GM12891 (cell line): ENCODE results near the gene ZCCHC24.

Experiments used
- PAX5 ChIP-seq: IDR thresholded peaks from 2 replicates; pipeline ENCODE4 v1.6.1; 2011; ENCODE audit warnings: low read length, moderate library complexity, mild to moderate bottlenecking; ENCODE audit not compliant: insufficient read depth, severe bottlenecking
- POLR2A ChIP-seq: IDR thresholded peaks from 2 replicates; pipeline ENCODE4 v1.6.1; 2011; ENCODE audit warnings: low read depth, low read length, control low read depth
- POLR2AphosphoS5 ChIP-seq: IDR thresholded peaks from 2 replicates; pipeline ENCODE4 v1.6.1; 2011; ENCODE audit warnings: low read depth, low read length, control low read depth
- SPI1 ChIP-seq: IDR thresholded peaks from 2 replicates; pipeline ENCODE4 v1.6.1; 2011; ENCODE audit warnings: low read depth, low read length, control low read depth
- TAF1 ChIP-seq: IDR thresholded peaks from 2 replicates; pipeline ENCODE4 v1.6.1; 2011; ENCODE audit warnings: low read depth, low read length, control low read depth

DNA sequence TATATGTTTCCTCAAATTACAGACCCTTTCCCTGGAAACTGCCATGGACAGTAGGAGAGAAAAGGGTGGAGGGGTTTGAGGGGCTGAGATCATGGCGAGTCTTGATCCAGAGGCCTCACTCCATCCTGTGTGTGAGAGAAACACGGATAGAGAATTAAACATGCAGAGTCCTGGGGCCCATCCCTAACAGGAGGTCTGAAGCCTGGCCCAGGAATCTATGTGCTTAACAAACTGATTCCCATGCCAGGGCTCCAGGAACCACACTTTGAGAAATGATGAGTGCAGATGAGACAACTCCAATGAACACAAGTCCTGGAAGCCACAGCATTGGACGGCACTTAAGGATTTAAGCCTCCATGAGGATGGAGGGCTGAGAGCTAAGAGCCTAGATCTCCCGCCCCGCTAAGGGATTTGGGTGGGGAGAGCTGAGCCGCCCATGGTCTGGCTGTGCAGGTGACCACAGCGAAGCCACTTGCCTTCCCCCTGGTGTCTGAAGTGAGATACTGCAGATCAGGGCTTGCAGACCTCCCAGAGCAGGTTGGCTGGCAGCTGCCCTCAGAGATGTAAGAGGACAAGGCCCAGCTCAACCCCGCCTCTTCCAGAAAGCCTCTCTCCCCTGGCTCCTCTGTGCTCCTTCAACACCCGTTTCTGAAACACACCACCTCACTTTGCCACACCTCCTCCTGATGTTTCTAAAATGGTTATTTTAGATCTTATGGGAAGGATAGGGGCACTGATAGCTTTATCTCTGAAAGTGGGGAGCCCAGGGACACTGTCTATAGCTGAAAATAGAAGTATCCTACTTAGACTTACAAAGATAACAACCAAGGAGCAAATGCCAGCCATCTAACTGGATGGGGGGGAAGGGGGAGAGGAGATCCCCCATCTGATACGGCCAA is 42.1 kb upstream of the ZCCHC24 start:
- TF ChIP-seq POLR2A (no peak), POLR2AphosphoS5 (no peak), TAF1 (no peak), SPI1 (no peak), PAX5 (no peak)
